ENCODE measurements around the gene LAT. TPM values are rescaled to one million over a fixed set of nuclear protein-coding genes. Genes with fewer than 3 reads are reported as not detected.
"Not testable (repeated sequence)": the region's sequence is repeated elsewhere in the genome, so short reads cannot be mapped to it uniquely, and the experiment has no call there.

LAT gene
- total and polyA plus RNA-seq, 8 donors = 1.3 to 26.8 (median 7.3) TPM; not detected in 1

DNA sequence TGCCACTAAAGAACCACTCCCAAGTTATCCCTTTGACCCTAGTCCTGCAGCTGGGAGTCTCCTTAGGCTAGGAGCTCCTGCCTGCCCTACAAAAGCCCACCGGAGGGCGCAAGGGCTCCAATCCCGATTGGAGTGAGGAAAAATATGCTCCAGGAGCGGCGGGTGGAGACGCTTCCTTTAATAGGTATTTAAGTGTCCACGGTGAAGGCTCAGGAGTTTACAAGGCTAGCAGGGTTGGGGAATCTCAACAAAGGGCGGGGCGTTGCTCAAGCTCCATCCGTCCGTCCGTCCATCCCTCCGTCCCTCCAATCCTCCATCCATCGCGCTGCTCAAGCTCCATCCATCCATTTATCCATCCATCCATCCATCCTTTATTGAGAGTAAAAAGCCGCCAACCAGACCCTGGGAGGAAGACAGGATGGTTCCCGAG lies 10.8 kb upstream of the LAT start:
- Histone ChIP-seq H3K9me3 (no peaks in the 10 kb centered on the region), H3K36me3 (peaks cover 0 to 27% (median 21%) of the 10 kb centered on the region in 4 donors), H3K27me3 (no peaks in the 10 kb centered on the region), H3K27ac (peak overlapping the region; percentile 39 to 87 (median 79)), H3K4me3 (peak overlapping the region; percentile 90 to 99 (median 96)), H3K4me1 (peaks cover 8 to 48% (median 32%) of the 10 kb centered on the region in 4 donors)
- TF ChIP-seq POLR2AphosphoS5 (IDR thresholded peaks at IDR 0.05) = no peak
- TF ChIP-seq, protein P1, sequence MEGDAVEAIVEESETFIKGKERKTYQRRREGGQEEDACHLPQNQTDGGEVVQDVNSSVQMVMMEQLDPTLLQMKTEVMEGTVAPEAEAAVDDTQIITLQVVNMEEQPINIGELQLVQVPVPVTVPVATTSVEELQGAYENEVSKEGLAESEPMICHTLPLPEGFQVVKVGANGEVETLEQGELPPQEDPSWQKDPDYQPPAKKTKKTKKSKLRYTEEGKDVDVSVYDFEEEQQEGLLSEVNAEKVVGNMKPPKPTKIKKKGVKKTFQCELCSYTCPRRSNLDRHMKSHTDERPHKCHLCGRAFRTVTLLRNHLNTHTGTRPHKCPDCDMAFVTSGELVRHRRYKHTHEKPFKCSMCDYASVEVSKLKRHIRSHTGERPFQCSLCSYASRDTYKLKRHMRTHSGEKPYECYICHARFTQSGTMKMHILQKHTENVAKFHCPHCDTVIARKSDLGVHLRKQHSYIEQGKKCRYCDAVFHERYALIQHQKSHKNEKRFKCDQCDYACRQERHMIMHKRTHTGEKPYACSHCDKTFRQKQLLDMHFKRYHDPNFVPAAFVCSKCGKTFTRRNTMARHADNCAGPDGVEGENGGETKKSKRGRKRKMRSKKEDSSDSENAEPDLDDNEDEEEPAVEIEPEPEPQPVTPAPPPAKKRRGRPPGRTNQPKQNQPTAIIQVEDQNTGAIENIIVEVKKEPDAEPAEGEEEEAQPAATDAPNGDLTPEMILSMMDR (IDR thresholded peaks at IDR 0.05) = peak in 4 of 7 experiments; percentile 12 to 44 (median 41)
- 0 to 2% (median 1%) methylated on average over 17 of the region's 17 CpGs for WGBS, 5 donors
- intact Hi-C loops (cut with DNase I; ENCODE audit: low total_unique reads) = no loop called here
- DNase-seq = peak; percentile 44 to 81

DNA sequence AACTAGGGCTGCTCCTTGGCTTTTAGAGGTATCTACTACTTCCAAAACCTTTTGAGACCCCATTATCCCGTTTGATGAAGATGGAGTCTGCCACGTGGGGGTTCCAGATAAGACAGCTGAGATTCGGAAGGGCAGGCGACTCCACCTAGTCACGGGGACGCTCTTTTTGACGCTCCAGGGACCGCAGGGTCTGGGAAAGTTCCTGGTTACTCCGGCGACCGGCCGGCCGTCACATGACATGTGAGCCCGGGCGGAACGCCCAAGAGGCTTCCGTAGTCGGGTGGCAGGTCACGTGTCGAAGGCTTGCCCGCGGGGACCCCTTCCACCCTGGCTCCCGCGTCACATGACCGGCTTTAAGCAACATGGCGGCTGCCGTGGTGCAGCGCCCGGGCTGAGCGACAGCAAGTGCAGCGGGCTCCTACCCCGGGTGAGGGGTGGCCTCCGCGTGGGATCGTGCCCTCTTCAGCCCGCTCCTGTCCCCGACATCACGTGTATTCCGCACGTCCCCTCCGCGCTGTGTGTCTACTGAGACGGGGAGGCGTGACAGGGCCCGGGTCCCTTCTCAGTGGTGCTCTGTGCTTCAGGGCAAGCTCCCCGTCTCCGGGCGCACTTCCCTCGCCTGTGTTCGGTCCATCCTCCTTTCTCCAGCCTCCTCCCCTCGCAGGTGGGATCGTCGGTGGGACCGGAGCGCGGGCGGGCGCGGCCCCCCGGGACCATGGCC lies 10.3 kb upstream of the LAT start, which contains the start of gene SPNS1:
Gene SPNS1, plus strand, starts transcription at position 342 of the 721 bp plus-strand sequence. Its CDS starts 374 bp downstream, at position 716.
- H3K9me3 ChIP-seq = no peaks in the 10 kb centered on the region
- WGBS, 5 donors = 0 to 1% (median 0%) methylated on average over 7 to 60 of the region's 60 CpGs
- peaks cover 3 to 33% (median 27%) of the 10 kb centered on the region in 4 donors for H3K36me3 ChIP-seq
- intact Hi-C loops (cut with DNase I; ENCODE audit: low total_unique reads) = no loop called here
- peak within 1 kb of the TSS; percentile 60 to 87 (median 79) for H3K27ac ChIP-seq
- DNase-seq = peak; percentile 98 to 99
- peaks cover 8 to 48% (median 32%) of the 10 kb centered on the region in 4 donors for H3K4me1 ChIP-seq
- no peaks in the 10 kb centered on the region for H3K27me3 ChIP-seq
- H3K4me3 ChIP-seq = peak within 1 kb of the TSS; percentile 90 to 99 (median 96)
- peak; percentile 77 to 98 (median 94) for TF ChIP-seq POLR2AphosphoS5 (IDR thresholded peaks at IDR 0.05)
- TF ChIP-seq EP300 (IDR thresholded peaks at IDR 0.05) = no peak
- TF ChIP-seq, protein P1 (IDR thresholded peaks at IDR 0.05) = peak in 1 of 7 experiments; percentile 17

DNA sequence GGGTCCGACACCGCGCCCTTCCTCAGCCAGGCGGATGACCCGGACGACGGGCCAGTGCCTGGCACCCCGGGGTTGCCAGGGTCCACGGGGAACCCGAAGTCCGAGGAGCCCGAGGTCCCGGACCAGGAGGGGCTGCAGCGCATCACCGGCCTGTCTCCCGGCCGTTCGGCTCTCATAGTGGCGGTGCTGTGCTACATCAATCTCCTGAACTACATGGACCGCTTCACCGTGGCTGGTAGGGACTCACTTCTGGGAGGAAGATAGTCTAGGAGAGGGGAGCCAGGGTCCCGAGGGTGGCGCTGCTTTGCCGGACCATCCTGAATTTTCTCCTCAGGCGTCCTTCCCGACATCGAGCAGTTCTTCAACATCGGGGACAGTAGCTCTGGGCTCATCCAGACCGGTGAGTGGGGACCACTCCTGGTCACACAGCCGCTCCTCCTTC lies 9.7 kb upstream of the LAT start:
- Histone ChIP-seq H3K4me3 (peak overlapping the region; percentile 90 to 99 (median 96)), H3K27me3 (no peaks in the 10 kb centered on the region), H3K9me3 (no peaks in the 10 kb centered on the region), H3K36me3 (peaks cover 7 to 39% (median 33%) of the 10 kb centered on the region in 4 donors), H3K4me1 (peaks cover 8 to 48% (median 32%) of the 10 kb centered on the region in 4 donors), H3K27ac (peak overlapping the region in 4 of 5 donors; percentile 77 to 87 (median 83))
- intact Hi-C loops (cut with DNase I; ENCODE audit: low total_unique reads) = no loop called here
- no peak for DNase-seq
- no peak for TF ChIP-seq EP300 (IDR thresholded peaks at IDR 0.05)
- TF ChIP-seq POLR2A (IDR thresholded peaks at IDR 0.05) = no peak
- TF ChIP-seq, protein P1 (IDR thresholded peaks at IDR 0.05) = no peak
- no peak for TF ChIP-seq POLR2AphosphoS5 (IDR thresholded peaks at IDR 0.05)
- 6 to 27% (median 9%) methylated on average over 14 to 30 of the region's 30 CpGs for WGBS, 5 donors

DNA sequence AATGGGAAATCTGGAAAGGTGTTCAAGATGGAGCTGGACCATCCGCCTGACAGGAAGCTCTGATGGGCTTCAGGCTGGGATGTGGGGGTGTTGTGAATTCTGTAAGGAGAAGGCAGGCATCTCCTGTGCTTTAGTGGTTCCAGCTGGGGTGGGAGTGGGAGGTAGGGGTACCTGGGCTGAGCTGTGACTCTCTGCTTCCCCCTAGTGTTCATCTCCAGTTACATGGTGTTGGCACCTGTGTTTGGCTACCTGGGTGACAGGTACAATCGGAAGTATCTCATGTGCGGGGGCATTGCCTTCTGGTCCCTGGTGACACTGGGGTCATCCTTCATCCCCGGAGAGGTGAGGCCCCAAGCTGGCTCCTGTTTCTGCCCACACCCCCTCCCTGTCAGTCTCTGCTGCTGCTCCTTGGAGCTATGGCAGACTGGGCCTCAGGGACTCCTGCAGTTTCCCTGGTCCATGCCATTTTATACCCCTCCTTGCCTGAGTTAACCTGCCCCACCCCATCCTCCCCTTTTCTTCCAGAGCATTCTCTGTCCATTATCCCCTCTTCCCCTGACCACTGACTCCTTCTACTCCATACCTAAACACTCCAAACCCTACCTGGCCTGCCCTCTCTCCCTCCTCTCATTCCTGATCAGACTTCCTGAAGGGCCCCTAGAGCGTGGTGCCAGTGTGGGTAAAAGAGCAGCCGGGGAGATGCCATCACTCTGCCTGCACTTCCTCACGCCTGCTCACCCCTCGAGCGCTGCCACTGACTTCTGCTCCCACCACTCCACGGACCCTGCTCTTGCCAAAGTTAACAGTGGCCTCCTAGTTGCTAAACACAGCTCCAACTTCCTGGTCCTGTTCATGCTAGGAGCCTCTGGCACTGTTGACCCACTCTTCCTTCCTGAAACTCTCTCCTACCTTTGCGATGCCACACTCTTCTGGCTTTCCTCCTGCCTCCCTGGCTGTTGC lies 6.9 kb upstream of the LAT start:
- DNase-seq = peak in 1 of 2 donors; percentile 57
- H3K36me3 ChIP-seq = peaks cover 29 to 67% (median 61%) of the 10 kb centered on the region in 4 donors
- peaks cover 8 to 47% (median 32%) of the 10 kb centered on the region in 4 donors for H3K4me1 ChIP-seq
- intact Hi-C loops (cut with DNase I; ENCODE audit: low total_unique reads) = no loop called here
- TF ChIP-seq POLR2A (IDR thresholded peaks at IDR 0.05) (no peak), POLR2AphosphoS5 (IDR thresholded peaks at IDR 0.05) (no peak)
- TF ChIP-seq, protein P1 (IDR thresholded peaks at IDR 0.05) = peak in 5 of 7 experiments; percentile 11 to 35 (median 30)
- H3K9me3 ChIP-seq = no peaks in the 10 kb centered on the region
- H3K27me3 ChIP-seq = no peaks in the 10 kb centered on the region
- WGBS, 5 donors = 67 to 76% (median 70%) methylated on average over 11 of the region's 11 CpGs
- no peak overlapping the region for H3K27ac ChIP-seq
- H3K4me3 ChIP-seq = no peak overlapping the region

DNA sequence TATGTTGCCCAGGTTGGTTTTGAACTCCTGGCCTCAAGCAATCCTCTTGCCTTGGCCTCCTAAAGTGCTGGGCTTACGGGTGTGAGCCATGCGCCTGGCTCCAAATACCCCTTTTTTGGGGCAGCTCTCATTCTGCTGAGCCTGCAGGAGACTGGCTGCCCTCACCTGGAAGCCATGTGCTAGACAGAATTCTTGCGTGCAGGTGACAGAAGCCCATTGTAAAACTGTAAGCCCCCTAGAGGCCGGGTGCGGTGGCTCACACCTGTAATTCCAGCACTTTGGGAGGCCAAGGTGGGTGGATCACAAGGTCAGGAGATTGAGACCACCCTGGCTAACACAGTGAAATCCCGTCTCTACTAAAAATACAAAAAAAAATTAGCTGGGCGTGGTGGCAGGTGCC lies 4.5 kb upstream of the LAT start:
- Histone ChIP-seq H3K36me3 (peaks cover 48 to 90% (median 84%) of the 10 kb centered on the region in 4 donors), H3K4me1 (peaks cover 5 to 38% (median 17%) of the 10 kb centered on the region in 4 donors)
- H3K27ac ChIP-seq; intact Hi-C loops (cut with DNase I; ENCODE audit: low total_unique reads); H3K9me3 ChIP-seq; H3K4me3 ChIP-seq; H3K27me3 ChIP-seq; DNase-seq: not testable (repeated sequence)
- WGBS, 5 donors = 85 to 93% (median 89%) methylated on average over 5 to 7 of the region's 7 CpGs

Data from stomach (tissue), 9 donors.